ENCODE data around the gene MRM1. TPM values are rescaled to one million over a fixed set of nuclear protein-coding genes. Genes with fewer than 3 reads are reported as not detected.

MRM1 gene
- total RNA-seq: 8.1 and 12.0 TPM in 2 replicates
- polyA plus RNA-seq (2012): 5.8 TPM

- peak; percentile 95 for DNase-seq (ENCODE audit: low read depth)
These were observed at the start of gene MRM1 for GRCh38 chr17:36601303-36602029. Gene MRM1 (plus strand): TSS chr17:36601583. CDS start chr17:36601811, 228 bp downstream.

GRCh38 chr17:36553459-36553858, 47.9 kb upstream of the MRM1 start:
- no peak for DNase-seq (ENCODE audit: low read depth)

GRCh38 chr17:36566081-36566480, 35.3 kb upstream of the MRM1 start:
- no peak for DNase-seq (ENCODE audit: low read depth)

GRCh38 chr17:36575028-36575427, 26.4 kb upstream of the MRM1 start:
- DNase-seq (ENCODE audit: low read depth): no peak

GRCh38 chr17:36576793-36577192, 24.6 kb upstream of the MRM1 start:
- DNase-seq (ENCODE audit: low read depth): no peak

GRCh38 chr17:36578671-36579070, 22.7 kb upstream of the MRM1 start:
- no peak for DNase-seq (ENCODE audit: low read depth)

GRCh38 chr17:36583787-36584186, 17.6 kb upstream of the MRM1 start:
- DNase-seq (ENCODE audit: low read depth): no peak

GRCh38 chr17:36586138-36586537, 15.2 kb upstream of the MRM1 start:
- DNase-seq (ENCODE audit: low read depth): no peak

- DNase-seq (ENCODE audit: low read depth): peak; percentile 73
These were observed 11.3 kb upstream of the MRM1 start for GRCh38 chr17:36590082-36590481.

GRCh38 chr17:36591434-36592315, 9.7 kb upstream of the MRM1 start, which contains the start of gene DHRS11:
Gene DHRS11 (plus strand): TSS chr17:36591879. CDS start chr17:36592010, 131 bp downstream.
- peak; percentile 82 for DNase-seq (ENCODE audit: low read depth)

GRCh38 chr17:36592316-36592715, 9.1 kb upstream of the MRM1 start:
- DNase-seq (ENCODE audit: low read depth): peak; percentile 24

GRCh38 chr17:36592716-36593321, 8.6 kb upstream of the MRM1 start:
- DNase-seq (ENCODE audit: low read depth): no peak

- peak; percentile 59 for DNase-seq (ENCODE audit: low read depth)
These were observed 7.6 kb upstream of the MRM1 start for GRCh38 chr17:36593656-36594316.

GRCh38 chr17:36594626-36595401, 6.6 kb upstream of the MRM1 start:
- no peak for DNase-seq (ENCODE audit: low read depth)

- DNase-seq (ENCODE audit: low read depth): no peak
These were observed 4.2 kb upstream of the MRM1 start for GRCh38 chr17:36597226-36597625.

GRCh38 chr17:36597866-36598777, 3.3 kb upstream of the MRM1 start:
- no peak for DNase-seq (ENCODE audit: low read depth)

- DNase-seq (ENCODE audit: low read depth): no peak
These were observed 2.4 kb upstream of the MRM1 start for GRCh38 chr17:36598951-36599401.

- no peak for DNase-seq (ENCODE audit: low read depth)
These were observed 1.7 kb upstream of the MRM1 start for GRCh38 chr17:36599546-36600250.

GRCh38 chr17:36600465-36600864, 918 bp upstream of the MRM1 start:
- DNase-seq (ENCODE audit: low read depth): no peak

All from myocyte (in vitro differentiated cells).